ENCODE measurements around the gene ZBTB11.
"Not testable (repeated sequence)": the region's sequence is repeated elsewhere in the genome, so short reads cannot be mapped to it uniquely, and the experiment has no call there.

The ZBTB11 gene

GRCh38 chr3:101643861-101644613 lies 32.9 kb downstream of the ZBTB11 start:
- DNase-seq (ENCODE audit: low read depth in 3 of 3) = peak in 2 of 3 experiments; percentile 16

DNA sequence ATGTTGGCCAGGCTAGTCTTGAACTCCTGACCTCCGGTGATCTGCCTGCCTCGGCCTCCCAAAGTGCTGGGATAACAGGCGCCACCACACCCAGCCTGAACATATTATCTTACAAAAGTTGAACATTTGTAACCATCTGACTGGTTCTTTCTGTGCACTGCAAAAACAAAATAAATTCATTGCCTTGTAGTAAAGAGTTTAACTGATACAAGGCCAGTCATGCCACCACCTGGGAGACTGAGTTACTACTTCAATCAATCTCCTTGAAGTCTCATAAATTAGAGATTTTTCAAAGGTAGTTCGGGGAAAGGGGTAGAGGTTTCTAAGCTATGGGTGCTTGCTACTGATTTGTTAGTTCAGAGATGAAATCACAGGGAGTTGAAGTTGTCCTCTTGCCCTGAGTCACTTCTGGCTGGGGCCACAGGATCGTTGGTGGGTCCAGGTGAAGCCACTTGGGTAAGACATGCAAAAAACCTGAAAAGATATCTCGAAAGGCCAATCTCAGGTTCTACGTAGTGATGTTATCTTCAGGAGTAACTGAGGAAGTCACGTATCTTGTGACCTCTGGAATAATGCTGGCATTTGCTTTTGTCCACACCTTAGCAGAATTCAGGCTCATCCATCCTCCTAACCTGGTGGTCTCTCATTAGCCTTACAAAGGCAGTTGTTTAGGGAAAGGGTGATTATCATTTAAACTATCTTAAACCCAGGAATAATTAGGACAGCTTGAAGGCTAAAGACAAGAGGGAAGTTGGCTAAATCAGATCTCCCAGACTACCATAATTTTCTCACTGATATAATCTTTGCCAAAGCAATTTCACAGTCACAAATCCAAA lies 33.7 kb downstream of the ZBTB11 start:
- no peak for DNase-seq (ENCODE audit: low read depth in 3 of 3)

- no peak for DNase-seq (ENCODE audit: low read depth in 3 of 3)
These were observed 34.5 kb downstream of the ZBTB11 start for GRCh38 chr3:101642441-101642840.

- not testable (repeated sequence) for DNase-seq (ENCODE audit: low read depth in 3 of 3)
These were observed 35.4 kb downstream of the ZBTB11 start for GRCh38 chr3:101641397-101642115.

DNA sequence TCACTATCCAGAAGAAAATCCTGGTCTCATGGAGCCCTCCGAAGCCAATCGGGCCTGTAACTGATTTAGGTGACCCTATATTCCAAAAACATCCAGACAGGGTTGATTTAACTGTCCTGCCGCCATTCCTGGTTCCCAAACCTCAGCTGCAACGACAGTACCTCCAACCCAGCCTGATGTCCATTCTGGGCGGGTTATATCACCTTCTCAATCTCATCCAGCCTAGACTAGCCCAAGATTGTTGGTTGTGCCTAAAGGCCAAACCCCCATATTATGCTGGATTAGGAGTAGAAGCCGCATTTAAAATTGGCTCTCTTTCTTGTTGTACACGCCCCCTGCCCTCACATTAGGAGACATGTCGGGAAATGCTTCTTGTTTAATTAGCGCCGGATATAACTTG lies 36.7 kb downstream of the ZBTB11 start:
- DNase-seq (ENCODE audit: low read depth in 3 of 3) = no peak

DNA sequence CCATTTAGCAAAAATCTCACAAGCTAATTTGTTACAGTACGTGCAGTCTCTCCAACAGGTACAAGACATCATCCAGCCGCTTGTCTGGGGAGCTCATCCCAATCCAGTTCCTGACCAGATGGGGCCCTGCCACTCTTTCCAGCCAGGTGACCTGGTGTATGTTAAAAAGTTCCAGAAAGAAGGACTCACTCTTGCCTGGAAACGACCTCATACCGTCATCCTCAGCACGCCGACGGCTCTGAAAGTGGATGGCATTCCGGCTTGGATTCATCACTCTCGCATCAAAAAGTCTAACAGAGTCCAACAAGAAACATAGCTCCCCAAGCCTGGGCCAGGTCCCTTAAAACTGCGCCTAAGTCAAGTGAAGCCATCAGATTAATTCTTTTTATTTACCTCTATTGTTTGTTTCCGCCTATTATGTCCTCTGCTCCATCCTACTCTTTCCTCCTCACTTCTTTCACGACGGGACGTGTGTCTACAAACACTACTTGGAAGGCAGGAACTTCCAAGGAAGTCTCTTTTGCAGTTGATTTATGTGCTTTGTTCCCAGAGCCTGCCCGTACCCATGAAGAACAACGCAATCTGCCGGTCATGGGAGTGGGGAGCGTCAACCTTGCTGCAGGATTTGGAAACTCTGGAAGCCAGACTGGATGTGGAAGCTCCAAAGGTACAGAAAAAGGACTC lies 37.5 kb downstream of the ZBTB11 start:
- no peak for DNase-seq (ENCODE audit: low read depth in 3 of 3)

DNA sequence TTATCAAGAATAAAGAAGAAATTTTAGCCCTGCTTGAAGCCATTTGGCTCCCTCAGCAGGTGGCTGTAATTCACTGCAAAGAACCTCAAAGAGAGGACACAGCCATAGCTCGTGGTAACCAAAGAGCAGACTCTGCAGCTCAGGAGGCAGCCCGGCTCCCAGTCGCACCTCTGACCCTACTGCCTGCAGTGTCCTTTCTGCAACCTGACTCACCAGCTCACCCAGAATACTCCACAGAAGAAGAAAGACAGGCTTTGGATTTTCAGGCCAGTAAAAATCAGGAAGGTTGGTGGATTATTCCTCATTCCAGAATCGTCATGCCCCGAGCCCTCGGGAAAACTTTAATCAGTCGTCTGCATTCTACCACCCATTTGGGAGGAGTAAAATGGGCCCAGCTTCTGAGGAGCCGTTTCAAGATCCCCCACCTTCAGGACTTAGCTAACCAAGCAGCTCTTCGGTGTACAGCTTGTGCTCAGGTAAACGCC lies 38.6 kb downstream of the ZBTB11 start:
- no peak for DNase-seq (ENCODE audit: low read depth in 3 of 3)

- DNase-seq (ENCODE audit: low read depth in 3 of 3) = no peak
These were observed 39.5 kb downstream of the ZBTB11 start for GRCh38 chr3:101637451-101637850.

- DNase-seq (ENCODE audit: low read depth in 3 of 3) = peak; percentile 42 to 69 (median 47)
These were observed 40.8 kb downstream of the ZBTB11 start for GRCh38 chr3:101635954-101636798.

- no peak for DNase-seq (ENCODE audit: low read depth in 3 of 3)
These were observed 41.6 kb downstream of the ZBTB11 start for GRCh38 chr3:101635345-101635744.

DNA sequence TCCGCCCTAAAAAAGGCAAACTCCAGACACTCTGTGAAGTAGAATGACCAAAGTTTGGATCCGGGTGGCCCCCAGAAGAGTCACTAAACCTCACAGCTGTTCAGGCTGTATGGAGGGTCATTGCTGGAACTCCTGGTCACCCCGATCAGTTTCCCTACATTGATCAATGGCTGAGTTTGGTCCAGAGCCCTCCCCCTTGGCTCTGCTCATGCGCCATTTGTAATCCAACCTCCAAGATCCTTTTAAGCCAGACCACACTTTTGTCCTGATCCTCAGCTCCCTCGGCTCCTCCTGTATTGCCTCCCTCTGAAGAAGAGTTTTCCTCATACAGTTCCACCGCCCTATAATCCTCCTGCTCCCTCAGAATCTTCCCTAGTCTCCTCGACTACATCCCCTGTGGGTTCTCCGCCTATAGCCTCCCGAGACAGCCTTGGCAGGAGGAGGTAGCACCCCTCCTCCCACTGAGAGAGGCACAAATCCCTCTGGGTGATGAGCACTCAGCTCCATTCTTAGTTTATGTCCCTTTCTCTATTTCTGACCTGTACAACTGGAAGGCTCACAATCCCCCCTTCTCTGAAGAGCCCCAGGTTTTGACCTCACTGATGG lies 42.2 kb downstream of the ZBTB11 start:
- DNase-seq (ENCODE audit: low read depth in 3 of 3) = no peak

DNA sequence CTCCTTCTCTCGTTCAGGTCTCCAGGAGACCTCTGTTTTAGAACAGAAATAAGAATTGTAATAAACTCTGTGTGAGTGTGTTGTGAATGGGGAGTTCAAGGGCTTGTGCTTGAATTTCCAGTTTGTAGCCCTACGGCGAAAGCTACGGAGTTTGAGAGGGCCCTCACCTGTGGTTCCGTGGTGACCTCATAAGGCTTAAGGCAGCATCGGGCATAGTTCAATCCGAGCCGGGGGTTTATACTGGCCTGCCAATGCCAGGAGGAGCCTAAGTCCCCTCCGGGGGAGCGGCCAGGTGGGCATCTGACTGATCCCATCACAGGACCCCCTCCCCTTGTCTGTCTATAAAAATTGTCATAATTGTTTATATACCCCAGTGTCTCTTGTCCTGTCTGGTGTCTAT lies 43.7 kb downstream of the ZBTB11 start:
- no peak for DNase-seq (ENCODE audit: low read depth in 3 of 3)

GRCh38 chr3:101632586-101632985 lies 44.3 kb downstream of the ZBTB11 start:
- DNase-seq (ENCODE audit: low read depth in 3 of 3) = no peak

- not testable (repeated sequence) for DNase-seq (ENCODE audit: low read depth in 3 of 3)
These were observed 45.0 kb downstream of the ZBTB11 start for GRCh38 chr3:101631959-101632358.

GRCh38 chr3:101631098-101631796 lies 45.7 kb downstream of the ZBTB11 start:
- DNase-seq (ENCODE audit: low read depth in 3 of 3) = no peak

GRCh38 chr3:101629219-101629618 lies 47.7 kb downstream of the ZBTB11 start:
- DNase-seq (ENCODE audit: low read depth in 3 of 3) = no peak

DNA sequence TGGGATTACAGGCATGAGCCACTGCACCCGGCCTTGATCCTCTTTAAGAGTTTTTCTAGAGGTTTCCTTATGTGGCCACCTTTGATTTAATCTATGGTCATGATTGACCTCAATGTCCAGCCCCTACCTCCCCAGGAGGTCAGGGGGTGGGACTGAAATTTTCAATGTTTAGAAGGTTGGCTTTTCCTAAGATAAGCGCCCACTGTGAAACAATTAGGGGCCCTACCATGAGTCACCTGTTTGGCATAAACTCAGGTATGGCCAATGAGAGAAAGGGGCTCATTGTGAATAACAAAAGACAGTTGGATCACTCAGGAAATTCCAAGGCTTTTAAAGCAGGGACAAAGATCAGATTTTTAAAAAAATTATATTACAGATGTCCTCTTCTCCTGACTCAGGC lies 51.1 kb downstream of the ZBTB11 start:
- DNase-seq (ENCODE audit: low read depth in 3 of 3) = no peak

DNA sequence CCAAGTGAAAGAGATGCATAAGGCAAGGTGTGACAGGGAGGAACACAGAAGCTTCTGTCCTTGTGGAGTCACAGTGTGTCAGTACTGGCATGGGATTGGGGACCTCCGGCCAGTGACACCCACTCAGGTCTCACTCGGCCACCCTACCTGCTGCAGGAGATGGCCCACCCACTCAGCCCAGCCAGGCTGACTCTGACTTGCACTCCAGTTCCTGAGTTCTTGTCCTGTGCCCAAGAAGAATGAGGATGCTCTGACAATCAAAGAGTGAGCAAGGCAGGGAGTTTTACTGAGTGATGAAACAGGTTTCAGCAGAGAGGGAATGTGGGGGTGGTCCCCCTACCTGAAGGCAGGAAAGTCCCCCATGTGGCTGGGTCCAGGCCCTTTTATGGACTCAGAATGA lies 52.1 kb downstream of the ZBTB11 start:
- no peak for DNase-seq (ENCODE audit: low read depth in 3 of 3)

GRCh38 chr3:101623656-101624055 lies 53.3 kb downstream of the ZBTB11 start:
- DNase-seq (ENCODE audit: low read depth in 3 of 3) = no peak

GRCh38 chr3:101619734-101620133 lies 57.2 kb downstream of the ZBTB11 start:
- no peak for DNase-seq (ENCODE audit: low read depth in 3 of 3)
